K562 (cell line): Measurements from ENCODE around the gene DNAJC1. TPM values are rescaled to one million over a fixed set of nuclear protein-coding genes. Genes with fewer than 3 reads are reported as not detected.

ENCODE experiments used
- ATAC-seq: fragments of 200-7000 bp; cut with Tn5 transposase; 3 replicates; pipeline ENCODE4 v1.9.1; 2020; ENCODE audit warnings: moderate library complexity
- BruUV-seq: library from RNA; stranded (reverse); fragments of 400-500 nt; replicated peaks from 2 replicates; lab custom pipeline; 2021; lab: Mats Ljungman, UMichigan
- CTCF ChIA-PET: fragments of 300-600 bp; formaldehyde crosslinking; extraction: SDS; loops from one replicate; lab custom pipeline; 2021; ENCODE audit warnings: low intra/inter-chr PET ratio; lab: Yijun Ruan, JAX
- POLR2A ChIA-PET: fragments of 300-600, 350-650 bp; sonication (Branson Sonifier 250); formaldehyde crosslinking; extraction: SDS; loops from one replicate; lab custom pipeline; 2021; ENCODE audit warnings: antibody characterized with exemption, inconsistent platforms; lab: Yijun Ruan, JAX
- DNase-seq, 4 experiments: peaks; one replicate each; pipeline versions ENCODE4 v3.0.0 to v3.0.0-alpha.2; 2011 to 2018; ENCODE audit warnings: low spot score in 3 of 4, mixed read lengths in 3 of 4; ENCODE audit errors: extremely low read depth in 1 of 4
- FAIRE-seq: peaks from 2 replicates; lab custom pipeline; 2011; peaks lifted over from hg19 to GRCh38; lab: Jason Lieb, UNC
- H2AFZ ChIP-seq: 2 replicates; pipeline ENCODE4 v1.6.0; 2011; ENCODE audit warnings: low read depth, low read length, control low read depth, inconsistent platforms
- H3K27ac ChIP-seq: fragments of 200-600 bp; 3 replicates; pipeline ENCODE4 v1.8.0; 2011; ENCODE audit warnings: low read depth, mild to moderate bottlenecking, control low read depth, inconsistent platforms, low read length, moderate library complexity, mixed read lengths; ENCODE audit errors: extremely low read depth
- H3K27me3 ChIP-seq, 2 experiments: fragments of 300-600 bp in 1 of 2; 2 replicates in 1 of 2; 3 replicates in 1 of 2; pipeline versions ENCODE4 v1.6.0 to v1.8.0; 2011; ENCODE audit warnings: inconsistent platforms in 2 of 2, low read length in 2 of 2, mild to moderate bottlenecking in 1 of 2, mixed read lengths in 1 of 2, moderate library complexity in 1 of 2; ENCODE audit not compliant: control insufficient read depth in 2 of 2, insufficient read depth in 2 of 2
- H3K36me3 ChIP-seq: fragments of 300-600 bp; 3 replicates; pipeline ENCODE4 v1.8.0; 2011; ENCODE audit warnings: mild to moderate bottlenecking, low read length, inconsistent platforms; ENCODE audit not compliant: control insufficient read depth, insufficient read depth
- H3K4me1 ChIP-seq, 2 experiments: fragments of 200-600 bp in 1 of 2; replicated peaks in 1 of 2; 2 replicates in 1 of 2; 3 replicates in 1 of 2; pipeline versions ENCODE4 v1.5.1 to v1.8.0; 2011; ENCODE audit warnings: inconsistent platforms in 2 of 2, low read length in 2 of 2, mild to moderate bottlenecking in 1 of 2, mixed read lengths in 1 of 2, moderate library complexity in 1 of 2; ENCODE audit not compliant: control insufficient read depth in 2 of 2, insufficient read depth in 2 of 2
- H3K4me2 ChIP-seq: 2 replicates; pipeline ENCODE4 v1.6.1; 2011; ENCODE audit warnings: low read length, control low read depth, inconsistent platforms, mixed read lengths; ENCODE audit not compliant: insufficient read depth
- H3K4me3 ChIP-seq: fragments of 200-600 bp; sonication (generic), shearing (Covaris generic); 2 replicates; pipeline ENCODE4 v1.5.1; 2016; ENCODE audit warnings: control low read depth, inconsistent platforms
- H3K79me2 ChIP-seq: fragments of 200-600 bp; 3 replicates; pipeline ENCODE4 v1.8.0; 2011; ENCODE audit warnings: low read length, inconsistent platforms; ENCODE audit not compliant: control insufficient read depth, insufficient read depth
- H3K9ac ChIP-seq, 2 experiments: 2 replicates each; pipeline versions ENCODE4 v1.6.0 to v1.6.1; 2011; ENCODE audit warnings: low read depth in 2 of 2, low read length in 2 of 2, control low read depth in 1 of 2, inconsistent platforms in 1 of 2, mild to moderate bottlenecking in 1 of 2, mixed read lengths in 1 of 2; ENCODE audit not compliant: insufficient read depth in 1 of 2
- H3K9me1 ChIP-seq: one replicate; pipeline ENCODE4 v1.6.0; 2011; ENCODE audit warnings: inconsistent platforms, mild to moderate bottlenecking, low read length, moderate library complexity; ENCODE audit not compliant: control insufficient read depth, insufficient read depth
- H3K9me3 ChIP-seq: replicated peaks from 2 replicates; pipeline ENCODE4 v1.5.1; 2011; ENCODE audit warnings: low read depth, low read length, inconsistent platforms; ENCODE audit not compliant: control insufficient read depth, insufficient read depth
- H4K20me1 ChIP-seq: replicated peaks from 2 replicates; pipeline ENCODE4 v1.6.1; 2011; ENCODE audit warnings: low read length, inconsistent platforms, mixed read lengths; ENCODE audit not compliant: control insufficient read depth, insufficient read depth
- ARHGAP35 ChIP-seq: fragments of 450-650 bp; IDR thresholded peaks from 2 replicates; pipeline ENCODE4 v1.6.1; 2018; ENCODE audit not compliant: partially characterized antibody
- ATF3 ChIP-seq, 2 experiments: fragments of 450-650 bp in 1 of 2; sonication (generic) in 1 of 2; formaldehyde crosslinking in 1 of 2; IDR thresholded peaks in 1 of 2; conservative IDR thresholded peaks in 1 of 2; 2 replicates each; pipeline versions ENCODE4 v1.6.1 to v1.8.1; 2016 to 2023; ENCODE audit warnings: mild to moderate bottlenecking in 2 of 2, moderate library complexity in 2 of 2, inconsistent platforms in 1 of 2, missing genetic modification reagents in 1 of 2
- CEBPG ChIP-seq, 3 experiments: fragments of 200-800 bp in 1 of 3; sonication (Bioruptor generic) in 1 of 3; sonication (generic) in 1 of 3; formaldehyde crosslinking in 1 of 3; IDR thresholded peaks in 2 of 3; conservative IDR thresholded peaks in 1 of 3; 2 replicates each; pipeline versions ENCODE4 v1.6.1 to v1.8.0; 2016 to 2022; ENCODE audit warnings: missing compliant biosample characterization in 2 of 3, missing genetic modification characterization in 2 of 3, mild to moderate bottlenecking in 1 of 3, missing genetic modification reagents in 1 of 3
- CXXC5 ChIP-seq: fragments of 250-450 bp; sonication (Bioruptor Pico); IDR thresholded peaks from 2 replicates; pipeline ENCODE4 v1.8.0; 2022; ENCODE audit warnings: inconsistent platforms, mild to moderate bottlenecking, moderate library complexity
- DMBX1 ChIP-seq: fragments of 250-450 bp; sonication (Bioruptor Pico); IDR thresholded peaks from 2 replicates; pipeline ENCODE4 v1.8.0; 2022; ENCODE audit warnings: inconsistent platforms, mild to moderate bottlenecking, moderate library complexity, borderline replicate concordance
- HMG20A ChIP-seq: fragments of 450-650 bp; formaldehyde crosslinking; conservative IDR thresholded peaks from 2 replicates; pipeline ENCODE4 v1.4.0; 2020; ENCODE audit warnings: mild to moderate bottlenecking, mixed read lengths
- L3MBTL2 ChIP-seq: fragments of 450-650 bp; IDR thresholded peaks from 2 replicates; pipeline ENCODE4 v1.6.1; 2016; ENCODE audit warnings: mild to moderate bottlenecking, moderate library complexity
- MAFG ChIP-seq: fragments of 450-650 bp; conservative IDR thresholded peaks from 2 replicates; pipeline ENCODE4 v1.6.1; 2016; ENCODE audit warnings: missing genetic modification characterization, missing compliant biosample characterization
- MCM2 ChIP-seq: fragments of 450-650 bp; IDR thresholded peaks from 2 replicates; pipeline ENCODE4 v1.6.1; 2017; ENCODE audit warnings: low read depth, mild to moderate bottlenecking
- SMARCA4 ChIP-seq: fragments of 450-650 bp; IDR thresholded peaks from 2 replicates; pipeline ENCODE4 v1.6.1; 2016
- ZNF165 ChIP-seq: fragments of 250-450 bp; sonication (Bioruptor Pico); IDR thresholded peaks from 2 replicates; pipeline ENCODE4 v1.4.0; 2020; ENCODE audit warnings: borderline replicate concordance
- ZNF766 ChIP-seq: fragments of 200-800 bp; sonication (Bioruptor generic); conservative IDR thresholded peaks from 2 replicates; pipeline ENCODE4 v1.6.1; 2016; ENCODE audit warnings: missing genetic modification characterization, missing compliant biosample characterization
- WGBS: fragments of 100-300 bp; shearing (Covaris generic); methylation state at CpG from one replicate; pipeline ENCODE4 v1.1.6; 2016; ENCODE audit warnings: low coverage, mixed read lengths; ENCODE audit not compliant: insufficient coverage; ENCODE audit errors: missing lambda C conversion rate; 5-methylcytosine and 5-hydroxymethylcytosine counted together
- in situ Hi-C: fragments of 300-500 bp; cut with MboI; formaldehyde crosslinking; loops from 4 replicates; pipeline ENCODE4 v1.15.0; 2018; ENCODE audit warnings: inconsistent platforms, mixed read lengths
- intact Hi-C: fragments of 100-400 bp; cut with micrococcal nuclease; formaldehyde crosslinking; loops from 2 replicates; pipeline ENCODE4 v1.14.2; 2022
- polyA plus RNA-seq, 8 experiments: library from polyadenylated mRNA; depleted of rRNA in 4 of 8; stranded (reverse) in 5 of 8; unstranded in 3 of 8; fragments of >200 nt; fragmentation: Nextera tagmentation in 2 of 8; fragmentation: Illumina TruSeq in 1 of 8; extraction: Ambion mirVana in 2 of 8; extraction: Trizol in 1 of 8; gene quantifications; 2 replicates each; pipeline versions ENCODE4 v1.2.1 to v1.2.3, GENCODE V29; 2011 to 2014; ENCODE audit warnings: inconsistent platforms in 1 of 8, missing spikeins in 1 of 8
- total RNA-seq, 7 experiments: library from RNA; depleted of rRNA in 6 of 7; stranded (reverse); fragments of >200 nt in 6 of 7; fragmentation: Illumina TruSeq in 2 of 7; extraction: Trizol in 2 of 7; gene quantifications; 2 replicates each; pipeline versions ENCODE4 v1.2.1 to v1.2.3, GENCODE V29; 2011 to 2021; ENCODE audit warnings: low replicate concordance in 1 of 7
- TF ChIP-seq, protein P1 (sequence below): fragments of 250-450 bp; sonication (Bioruptor Pico); IDR thresholded peaks from 2 replicates; pipeline ENCODE4 v1.8.0; 2021; ENCODE audit warnings: moderate library complexity, mild to moderate bottlenecking, inconsistent platforms

Gene DNAJC1
- total and polyA plus RNA-seq, 9 of the 15 experiments (the other 6 are each of a cell fraction or from before 2014, with no cell fraction given) = 5.4 to 77.6 (median 40.3) TPM

DNA sequence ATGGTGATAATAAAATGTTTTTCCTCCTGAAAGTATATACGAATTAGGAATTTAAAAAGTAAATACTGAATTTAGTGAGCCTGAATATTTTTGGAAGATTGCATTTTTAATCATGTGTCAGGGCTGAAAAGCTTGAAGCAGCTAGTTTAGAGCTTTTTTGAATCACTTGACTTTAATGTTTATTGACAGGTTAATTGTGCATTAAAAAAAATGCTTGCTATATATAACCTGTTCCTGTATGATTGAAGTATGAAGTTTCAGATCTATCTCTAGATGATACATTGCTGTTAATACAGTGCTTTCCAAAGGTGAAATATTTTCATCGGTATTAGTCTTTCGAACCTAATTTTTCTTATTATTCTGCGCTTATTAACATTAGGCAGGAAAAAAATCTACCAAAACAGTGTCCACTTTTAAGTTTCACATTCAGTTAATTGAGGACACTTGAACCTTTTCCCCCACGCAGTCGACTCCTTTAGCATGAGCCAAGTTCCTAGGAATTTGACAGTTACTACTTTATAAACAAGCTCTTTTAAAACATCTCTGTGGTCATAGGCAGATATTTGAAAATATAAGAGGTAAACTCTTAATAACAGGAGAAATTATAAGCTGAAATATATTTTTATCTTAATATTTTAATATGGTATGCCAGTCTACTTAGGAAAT lies 282.4 kb downstream of the DNAJC1 start:
- no peak overlapping the region for H3K9ac ChIP-seq
- WGBS = 86% methylated on average over 6 of the region's 6 CpGs
- H2AFZ ChIP-seq = no peak overlapping the region
- no peak for ATAC-seq
- 0 out of 3 replicates have a peak, but pooled peaks cover 3% of the 10 kb centered on the region for H3K79me2 ChIP-seq
- no peaks in the 10 kb centered on the region for H3K9me3 ChIP-seq
- ChIA-PET CTCF (no interaction called here), POLR2A (interaction anchor here (0.7 kb wide), 1 partner anchor 205 kb away, joined by 3 read pairs; no protein-coding TSS in a partner anchor)
- no TSS peak for BruUV-seq
- TF ChIP-seq ZNF165 = no peak
- H3K4me2 ChIP-seq = no peak overlapping the region
- in situ Hi-C loops (no loop called here), intact Hi-C loops (loop anchor here (10.0 kb wide), 1 partner anchor 96 kb away; no protein-coding TSS in a partner anchor)
- H3K27me3 ChIP-seq = no peaks in the 10 kb centered on the region
- peaks cover 0 to 15% of the 10 kb centered on the region in 2 experiments; a peak in 3 of 5 replicates for H3K4me1 ChIP-seq
- DNase-seq = no peak
- H3K9me1 ChIP-seq = no peaks in the 10 kb centered on the region
- no peak for FAIRE-seq
- peaks cover 38% of the 10 kb centered on the region for H3K36me3 ChIP-seq
- H4K20me1 ChIP-seq = 0 out of 2 replicates have a peak, but pooled peaks cover 5% of the 10 kb centered on the region
- no peak overlapping the region for H3K27ac ChIP-seq
- H3K4me3 ChIP-seq = no peak overlapping the region

GRCh38 chr10:21720090-21720489 lies 283.4 kb downstream of the DNAJC1 start:
- H3K9me3 ChIP-seq = no peaks in the 10 kb centered on the region
- no peak overlapping the region for H3K9ac ChIP-seq
- H3K27ac ChIP-seq = no peak overlapping the region; the same call in 2 of the 3 replicates
- no TSS peak for BruUV-seq
- no peak overlapping the region for H2AFZ ChIP-seq
- 0 out of 2 replicates have a peak, but pooled peaks cover 4% of the 10 kb centered on the region for H4K20me1 ChIP-seq
- no peak overlapping the region for H3K4me3 ChIP-seq
- intact Hi-C loops (loop anchor here (10.0 kb wide), 1 partner anchor 95 kb away; no protein-coding TSS in a partner anchor), in situ Hi-C loops (no loop called here)
- CTCF ChIA-PET = no interaction called here
- H3K36me3 ChIP-seq = peaks cover 47% of the 10 kb centered on the region
- no peaks in the 10 kb centered on the region for H3K9me1 ChIP-seq
- H3K79me2 ChIP-seq = 0 out of 3 replicates have a peak, but pooled peaks cover 3% of the 10 kb centered on the region
- peak; percentile 29; the same call in 1 of the 3 replicates for ATAC-seq
- no peak for DNase-seq
- no peaks in the 10 kb centered on the region for H3K27me3 ChIP-seq
- 80% methylated on average over 3 of the region's 3 CpGs for WGBS
- FAIRE-seq = no peak
- no peak overlapping the region for H3K4me2 ChIP-seq
- POLR2A ChIA-PET = interaction anchor here (0.7 kb wide), 1 partner anchor 16 kb away, joined by 3 read pairs; no protein-coding TSS in a partner anchor
- peaks cover 0 to 18% of the 10 kb centered on the region in 2 experiments; a peak in 3 of 5 replicates for H3K4me1 ChIP-seq
- TF ChIP-seq L3MBTL2 (peak; percentile 83), MAFG (tag) (no peak), ZNF766 (CRISPR knock-in tag) (no peak), HMG20A (CRISPR knock-in tag) (no peak), DMBX1 (CRISPR knock-in tag) (peak; percentile 72; the same call in 1 of the 2 replicates), CEBPG (CRISPR knock-in tag; IDR thresholded peaks at IDR 0.05) (peak; percentile 69), CEBPG (tag; conservative IDR thresholded peaks at IDR 0.05 in 1 of 2, IDR thresholded peaks at IDR 0.05 in 1 of 2) (peak; percentile 19 to 88; a peak in 2 of 4 replicates), SMARCA4 (no peak), MCM2 (no peak), ATF3 (IDR thresholded peaks at IDR 0.05) (peak; percentile 70), ATF3 (CRISPR knock-in tag; conservative IDR thresholded peaks at IDR 0.05) (no peak), CXXC5 (CRISPR knock-in tag) (peak; percentile 43), ARHGAP35 (no peak)
- TF ChIP-seq, protein P1, sequence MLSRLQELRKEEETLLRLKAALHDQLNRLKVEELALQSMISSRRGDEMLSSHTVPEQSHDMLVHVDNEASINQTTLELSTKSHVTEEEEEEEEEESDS (CRISPR knock-in tag) = no peak
